Measurements from ENCODE around the gene ZNF527.
"Not testable (repeated sequence)": the region's sequence is repeated elsewhere in the genome, so short reads cannot be mapped to it uniquely, and the experiment has no call there.

ZNF527 gene

DNA sequence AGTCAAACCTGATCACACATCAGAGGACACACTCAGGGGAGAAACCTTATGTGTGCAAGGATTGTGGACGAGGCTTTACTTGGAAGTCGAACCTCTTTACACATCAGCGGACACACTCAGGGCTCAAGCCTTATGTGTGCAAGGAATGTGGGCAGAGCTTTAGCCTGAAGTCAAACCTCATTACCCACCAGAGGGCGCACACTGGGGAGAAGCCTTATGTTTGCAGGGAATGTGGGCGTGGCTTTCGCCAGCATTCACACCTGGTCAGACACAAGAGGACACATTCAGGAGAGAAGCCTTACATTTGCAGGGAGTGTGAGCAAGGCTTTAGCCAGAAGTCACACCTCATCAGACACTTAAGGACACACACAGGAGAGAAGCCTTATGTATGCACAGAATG lies 8.2 kb upstream of the ZNF527 start:
- H3K9ac ChIP-seq (ENCODE audit: low read depth, low read length), result no peak overlapping the region
- H3K4me3 ChIP-seq (ENCODE audit: low read length), result no peak overlapping the region
- H3K36me3 ChIP-seq (ENCODE audit: insufficient read depth, low read depth, low read length), result peaks cover 47% of the 10 kb centered on the region
- H3K4me1 ChIP-seq (ENCODE audit: insufficient read depth, low read length), result no peaks in the 10 kb centered on the region
- peaks cover 67% of the 10 kb centered on the region for H3K9me3 ChIP-seq (ENCODE audit: insufficient read depth, low read depth, low read length)
- H3K27ac ChIP-seq (ENCODE audit: low read length), result no peak overlapping the region
- H3K27me3 ChIP-seq (ENCODE audit: insufficient read depth, low read length), result no peaks in the 10 kb centered on the region

DNA sequence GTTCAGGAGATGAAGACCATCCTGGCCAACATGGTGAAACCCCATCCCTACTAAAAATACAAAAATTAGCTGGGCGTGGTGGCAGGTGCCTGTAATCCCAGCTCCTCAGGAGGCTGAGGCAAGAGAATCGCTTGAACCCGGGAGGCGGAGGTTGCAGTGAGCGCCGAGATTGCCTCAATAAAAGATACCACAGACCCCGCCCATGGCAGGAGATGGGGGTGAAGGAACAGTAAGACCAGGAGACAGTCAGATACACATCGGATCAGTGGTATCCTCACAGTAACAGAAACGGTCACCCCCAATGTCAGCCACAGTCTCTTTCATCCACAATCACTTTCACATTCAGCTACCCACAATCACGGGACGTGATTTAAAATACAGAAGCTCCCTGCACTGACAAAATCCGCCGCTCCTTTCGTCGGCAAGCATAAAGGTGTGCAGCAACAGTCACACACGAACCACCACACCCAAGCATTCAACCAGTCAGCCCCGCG lies 466 bp upstream of the ZNF527 start:
- peak overlapping the region; percentile 87 for H3K4me3 ChIP-seq (ENCODE audit: low read length)
- H3K27ac ChIP-seq (ENCODE audit: low read length), result not testable (repeated sequence)
- peaks cover 30% of the 10 kb centered on the region for H3K9me3 ChIP-seq (ENCODE audit: insufficient read depth, low read depth, low read length)

DNA sequence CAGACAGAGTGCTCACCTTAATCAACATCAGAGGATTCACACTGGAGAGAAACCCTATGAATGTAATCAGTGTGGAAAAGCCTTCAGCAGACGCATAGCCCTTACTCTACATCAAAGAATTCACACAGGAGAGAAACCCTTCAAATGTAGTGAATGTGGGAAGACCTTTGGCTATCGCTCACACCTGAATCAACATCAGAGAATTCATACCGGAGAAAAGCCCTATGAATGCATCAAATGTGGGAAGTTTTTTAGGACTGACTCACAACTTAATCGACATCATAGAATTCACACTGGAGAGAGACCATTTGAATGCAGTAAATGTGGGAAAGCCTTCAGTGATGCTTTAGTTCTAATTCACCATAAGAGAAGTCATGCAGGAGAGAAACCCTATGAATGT lies 18.3 kb downstream of the ZNF527 start:
- H3K36me3 ChIP-seq (ENCODE audit: insufficient read depth, low read depth, low read length), result peaks cover 53% of the 10 kb centered on the region

More for the DNA sequence above, 466 bp upstream of the ZNF527 start:
- not testable (repeated sequence) for H3K4me1 ChIP-seq (ENCODE audit: insufficient read depth, low read length); H3K27me3 ChIP-seq (ENCODE audit: insufficient read depth, low read length); H3K36me3 ChIP-seq (ENCODE audit: insufficient read depth, low read depth, low read length)
- H3K9ac ChIP-seq (ENCODE audit: low read depth, low read length), result peak overlapping the region; percentile 79; the same call in 1 of the 2 replicates

DNA sequence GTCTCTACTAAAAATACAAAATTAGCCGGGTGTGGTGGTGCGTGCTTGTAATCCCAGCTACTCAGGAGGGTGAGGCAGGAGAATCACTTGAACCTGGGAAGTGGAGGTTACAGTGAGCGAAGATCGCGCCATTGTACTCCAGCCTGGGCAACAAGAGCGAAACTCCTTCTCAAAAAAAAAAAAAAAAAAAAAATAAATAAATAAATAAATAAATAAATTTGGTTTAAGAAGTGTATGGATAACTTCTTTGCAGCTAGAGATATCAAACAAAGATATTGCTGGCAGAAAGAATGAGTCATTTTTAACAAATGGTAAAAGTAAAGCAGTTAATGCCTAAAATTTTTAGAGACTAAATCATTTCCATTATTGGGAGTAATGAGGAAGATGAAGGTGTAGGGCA lies 20.5 kb downstream of the ZNF527 start:
- H3K27me3 ChIP-seq (ENCODE audit: insufficient read depth, low read length); H3K9ac ChIP-seq (ENCODE audit: low read depth, low read length); H3K4me3 ChIP-seq (ENCODE audit: low read length); H3K27ac ChIP-seq (ENCODE audit: low read length); H3K4me1 ChIP-seq (ENCODE audit: insufficient read depth, low read length): not testable (repeated sequence)
- Histone ChIP-seq H3K9me3 (ENCODE audit: insufficient read depth, low read depth, low read length) (peaks cover 81% of the 10 kb centered on the region), H3K36me3 (ENCODE audit: insufficient read depth, low read depth, low read length) (peaks cover 33% of the 10 kb centered on the region)

More for the DNA sequence above, 18.3 kb downstream of the ZNF527 start:
- no peaks in the 10 kb centered on the region for H3K27me3 ChIP-seq (ENCODE audit: insufficient read depth, low read length)
- no peak overlapping the region; the same call in 1 of the 2 replicates for H3K4me3 ChIP-seq (ENCODE audit: low read length)
- H3K9ac ChIP-seq (ENCODE audit: low read depth, low read length), result no peak overlapping the region
- H3K4me1 ChIP-seq (ENCODE audit: insufficient read depth, low read length), result no peaks in the 10 kb centered on the region
- no peak overlapping the region for H3K27ac ChIP-seq (ENCODE audit: low read length)
- peaks cover 88% of the 10 kb centered on the region for H3K9me3 ChIP-seq (ENCODE audit: insufficient read depth, low read depth, low read length)

DNA sequence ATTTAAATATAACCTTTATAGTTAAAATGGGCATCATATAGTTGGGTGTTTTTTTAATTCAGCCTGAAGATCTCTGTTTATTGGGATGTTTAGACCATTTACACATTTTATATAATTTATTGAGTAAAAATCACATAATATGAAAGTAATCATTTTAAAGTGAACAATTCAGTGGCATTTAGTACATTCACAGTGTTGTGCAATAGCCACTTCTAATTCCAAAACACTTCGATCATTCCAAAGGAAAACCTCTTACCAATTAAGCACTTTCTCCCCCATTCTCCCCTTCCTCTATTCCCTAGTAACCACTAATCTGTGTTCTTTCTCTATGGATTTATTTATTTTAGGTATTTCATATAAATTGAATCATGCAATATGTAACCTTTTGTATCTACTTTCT lies 30.2 kb downstream of the ZNF527 start:
- Histone ChIP-seq H3K27me3 (ENCODE audit: insufficient read depth, low read length) (no peaks in the 10 kb centered on the region), H3K4me1 (ENCODE audit: insufficient read depth, low read length) (no peaks in the 10 kb centered on the region), H3K27ac (ENCODE audit: low read length) (no peak overlapping the region), H3K36me3 (ENCODE audit: insufficient read depth, low read depth, low read length) (no peaks in the 10 kb centered on the region), H3K9me3 (ENCODE audit: insufficient read depth, low read depth, low read length) (peaks cover 80% of the 10 kb centered on the region), H3K4me3 (ENCODE audit: low read length) (no peak overlapping the region), H3K9ac (ENCODE audit: low read depth, low read length) (no peak overlapping the region)

DNA sequence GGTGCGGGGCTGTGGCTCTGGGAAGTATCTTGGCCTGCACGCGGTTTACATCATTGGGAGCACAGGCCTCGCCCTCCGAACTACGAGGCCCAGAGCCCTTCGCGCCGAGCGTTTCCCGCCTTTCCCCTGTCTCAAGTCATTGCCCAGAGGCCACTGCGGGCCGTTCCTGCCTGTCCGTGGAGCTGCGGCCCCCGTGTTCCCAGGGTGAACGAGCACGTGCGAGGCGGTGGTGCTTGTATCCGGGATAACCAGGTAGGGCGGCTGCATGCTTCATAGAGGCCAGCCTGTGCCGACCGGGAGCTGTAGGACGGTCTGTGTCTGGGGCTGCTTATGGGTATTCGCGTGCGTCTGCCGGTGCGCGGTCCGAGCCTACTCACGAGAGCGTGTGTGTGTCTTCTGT lies 32.5 kb downstream of the ZNF527 start:
- Histone ChIP-seq H3K27me3 (ENCODE audit: insufficient read depth, low read length) (no peaks in the 10 kb centered on the region), H3K9me3 (ENCODE audit: insufficient read depth, low read depth, low read length) (peaks cover 81% of the 10 kb centered on the region), H3K4me1 (ENCODE audit: insufficient read depth, low read length) (no peaks in the 10 kb centered on the region)

DNA sequence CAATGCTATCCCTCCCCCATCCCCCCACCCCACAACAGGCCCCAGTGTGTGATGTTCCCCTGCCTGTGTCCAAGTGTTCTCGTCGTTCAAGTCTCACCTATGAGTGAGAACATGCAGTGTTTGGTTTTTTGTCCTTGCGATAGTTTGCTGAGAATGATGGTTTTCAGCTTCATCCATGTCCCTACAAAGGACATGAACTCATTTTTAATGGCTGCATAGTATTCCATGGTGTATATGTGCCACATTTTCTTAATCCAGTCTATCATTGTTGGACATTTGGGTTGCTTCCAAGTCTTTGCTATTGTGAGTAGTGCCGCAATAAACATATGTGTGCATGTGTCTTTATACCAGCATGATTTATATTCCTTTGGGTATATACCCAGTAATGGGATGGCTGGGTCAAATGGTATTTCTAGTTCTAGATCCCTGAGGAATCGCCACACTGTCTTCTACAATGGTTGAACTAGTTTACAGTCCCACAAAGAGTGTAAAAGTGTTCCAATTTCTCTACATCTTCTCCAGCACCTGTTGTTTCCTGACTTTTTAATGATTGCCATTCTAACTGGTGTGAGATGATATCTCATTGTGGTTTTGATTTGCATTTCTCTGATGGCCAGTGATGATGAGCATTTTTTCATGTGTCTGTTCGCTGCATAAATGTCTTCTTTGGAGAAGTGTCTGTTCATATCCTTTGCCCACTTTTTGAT lies 35.4 kb downstream of the ZNF527 start:
- not testable (repeated sequence) for H3K27me3 ChIP-seq (ENCODE audit: insufficient read depth, low read length); H3K36me3 ChIP-seq (ENCODE audit: insufficient read depth, low read depth, low read length); H3K27ac ChIP-seq (ENCODE audit: low read length); H3K4me3 ChIP-seq (ENCODE audit: low read length); H3K4me1 ChIP-seq (ENCODE audit: insufficient read depth, low read length); H3K9ac ChIP-seq (ENCODE audit: low read depth, low read length)
- peaks cover 84% of the 10 kb centered on the region for H3K9me3 ChIP-seq (ENCODE audit: insufficient read depth, low read depth, low read length)

More for the DNA sequence above, 32.5 kb downstream of the ZNF527 start:
- H3K36me3 ChIP-seq (ENCODE audit: insufficient read depth, low read depth, low read length), result no peaks in the 10 kb centered on the region
- no peak overlapping the region for H3K27ac ChIP-seq (ENCODE audit: low read length)
- no peak overlapping the region for H3K9ac ChIP-seq (ENCODE audit: low read depth, low read length)
- no peak overlapping the region for H3K4me3 ChIP-seq (ENCODE audit: low read length)

DNA sequence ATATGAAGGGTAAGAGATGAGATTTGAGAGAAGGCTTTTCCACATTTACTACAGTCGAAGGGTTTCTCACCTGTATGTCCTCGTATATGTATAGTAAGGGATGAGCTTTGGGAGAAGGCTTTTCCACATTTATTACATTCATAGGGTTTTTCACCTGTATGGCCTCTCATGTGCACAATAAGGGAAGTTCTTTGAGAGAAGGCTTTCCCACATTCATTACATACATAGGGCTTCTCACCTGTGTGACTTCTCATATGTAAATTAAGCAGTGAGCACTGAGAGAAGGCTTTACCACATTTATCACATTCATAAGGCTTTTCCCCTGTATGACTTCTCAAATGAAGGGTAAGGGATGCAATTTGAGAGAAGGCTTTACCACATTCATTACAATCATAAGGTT lies 41.8 kb downstream of the ZNF527 start:
- Histone ChIP-seq H3K36me3 (ENCODE audit: insufficient read depth, low read depth, low read length) (peaks cover 21% of the 10 kb centered on the region), H3K27ac (ENCODE audit: low read length) (no peak overlapping the region), H3K9ac (ENCODE audit: low read depth, low read length) (no peak overlapping the region), H3K4me1 (ENCODE audit: insufficient read depth, low read length) (no peaks in the 10 kb centered on the region), H3K4me3 (ENCODE audit: low read length) (peak overlapping the region; percentile 43), H3K9me3 (ENCODE audit: insufficient read depth, low read depth, low read length) (peaks cover 96% of the 10 kb centered on the region), H3K27me3 (ENCODE audit: insufficient read depth, low read length) (no peaks in the 10 kb centered on the region)

DNA sequence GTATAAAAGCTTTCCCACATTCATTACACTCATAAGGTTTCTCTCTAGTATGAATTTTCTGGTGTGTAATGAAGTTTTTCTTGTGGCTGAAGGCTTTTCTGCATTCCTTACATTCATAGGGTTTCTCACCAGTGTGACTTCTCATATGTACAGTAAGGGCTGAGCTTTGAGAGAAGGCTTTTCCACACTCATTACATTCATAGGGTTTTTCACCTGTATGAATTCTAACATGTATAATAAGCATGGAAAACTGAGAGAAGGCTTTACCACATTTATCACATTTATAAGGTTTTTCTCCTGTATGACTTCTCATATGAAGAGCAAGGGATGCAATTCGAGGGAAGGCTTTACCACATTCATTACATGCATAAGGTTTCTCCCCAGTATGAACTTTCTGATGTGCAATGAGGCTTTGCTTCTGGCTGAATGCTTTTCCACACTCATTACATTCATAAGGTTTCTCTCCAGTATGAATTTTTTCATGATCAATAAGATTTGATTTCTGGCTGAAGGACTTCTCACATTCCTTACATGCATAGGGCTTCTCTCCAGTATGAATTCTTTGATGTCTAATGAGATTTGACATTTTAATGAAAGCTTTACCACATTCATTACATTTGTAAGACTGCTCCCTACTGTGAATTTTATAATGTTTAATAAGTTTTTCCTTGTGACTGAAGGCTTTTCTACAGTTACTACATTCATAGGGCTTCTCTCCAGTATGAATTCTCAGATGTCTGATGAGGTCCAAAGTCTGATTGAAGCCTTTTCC lies 42.6 kb downstream of the ZNF527 start:
- H3K4me1 ChIP-seq (ENCODE audit: insufficient read depth, low read length), result no peaks in the 10 kb centered on the region
- peaks cover 93% of the 10 kb centered on the region for H3K9me3 ChIP-seq (ENCODE audit: insufficient read depth, low read depth, low read length)

More for the DNA sequence above, 42.6 kb downstream of the ZNF527 start:
- peak overlapping the region; percentile 5; the same call in 1 of the 2 replicates for H3K4me3 ChIP-seq (ENCODE audit: low read length)
- H3K9ac ChIP-seq (ENCODE audit: low read depth, low read length), result no peak overlapping the region
- H3K27ac ChIP-seq (ENCODE audit: low read length), result no peak overlapping the region
- H3K27me3 ChIP-seq (ENCODE audit: insufficient read depth, low read length), result no peaks in the 10 kb centered on the region
- H3K36me3 ChIP-seq (ENCODE audit: insufficient read depth, low read depth, low read length), result peaks cover 21% of the 10 kb centered on the region

Data from iPS-20b (cell line).